KMS-11 (cell line): ENCODE data around the gene MIB1.
A peak's percentile ranks its signal among the peaks of the same experiment; 100 is the strongest.

Experiments
- H2AFZ ChIP-seq: fragments of 200-600 bp; sonication (generic); 2 replicates; pipeline ENCODE4 v1.6.1; 2016; ENCODE audit warnings: antibody characterized with exemption, mixed run types, low read depth
- H3K27ac ChIP-seq: fragments of 200-600 bp; sonication (generic); 2 replicates; pipeline ENCODE4 v1.6.1; 2016; ENCODE audit warnings: mild to moderate bottlenecking, mixed run types
- H3K27me3 ChIP-seq: fragments of 200-600 bp; sonication (generic); 2 replicates; pipeline ENCODE4 v1.6.1; 2017; ENCODE audit warnings: mild to moderate bottlenecking, low read depth, mixed run types, moderate library complexity; ENCODE audit not compliant: insufficient read depth
- H3K36me3 ChIP-seq: fragments of 200-600 bp; sonication (generic); 2 replicates; pipeline ENCODE4 v1.6.1; 2017; ENCODE audit warnings: mild to moderate bottlenecking, mixed run types; ENCODE audit not compliant: insufficient read depth
- H3K4me1 ChIP-seq: fragments of 200-600 bp; sonication (generic); 2 replicates; pipeline ENCODE4 v1.6.1; 2016; ENCODE audit warnings: mild to moderate bottlenecking, low read depth, mixed run types; ENCODE audit not compliant: poor library complexity, severe bottlenecking
- H3K4me2 ChIP-seq: fragments of 200-600 bp; sonication (generic); 2 replicates; pipeline ENCODE4 v1.7.0; 2016; ENCODE audit warnings: mild to moderate bottlenecking, mixed run types
- H3K4me3 ChIP-seq: fragments of 200-600 bp; sonication (generic); IDR thresholded peaks from 2 replicates; pipeline ENCODE4 v1.6.1; 2017; ENCODE audit warnings: low read depth, low read length, mixed read lengths; ENCODE audit not compliant: insufficient read depth
- H3K79me2 ChIP-seq: fragments of 200-600 bp; sonication (generic); 2 replicates; pipeline ENCODE4 v1.6.1; 2016; ENCODE audit warnings: low read depth, mixed run types; ENCODE audit not compliant: insufficient read depth
- H3K9ac ChIP-seq: fragments of 200-600 bp; sonication (generic); 2 replicates; pipeline ENCODE4 v1.6.1; 2016; ENCODE audit warnings: mild to moderate bottlenecking, mixed run types
- H4K20me1 ChIP-seq: fragments of 200-600 bp; sonication (generic); 2 replicates; pipeline ENCODE4 v1.6.1; 2016; ENCODE audit warnings: mild to moderate bottlenecking, mixed run types; ENCODE audit not compliant: insufficient read depth
- TF ChIP-seq, protein P1 (sequence below): fragments of 200-600 bp; sonication (generic); conservative IDR thresholded peaks from 2 replicates; pipeline ENCODE4 v1.6.1; 2017; ENCODE audit warnings: low read depth, mild to moderate bottlenecking, antibody characterized with exemption, low read length, moderate library complexity, mixed read lengths

Gene MIB1

GRCh38 chr18:21740538-21741311 lies at the start of gene MIB1:
MIB1 (plus strand) TSS chr18:21740792; CDS start chr18:21741584, 792 bp downstream.
- H3K79me2 ChIP-seq = peaks cover 42% of the 10 kb centered on the region
- H3K9ac ChIP-seq = peak within 1 kb of the TSS; percentile 81

DNA sequence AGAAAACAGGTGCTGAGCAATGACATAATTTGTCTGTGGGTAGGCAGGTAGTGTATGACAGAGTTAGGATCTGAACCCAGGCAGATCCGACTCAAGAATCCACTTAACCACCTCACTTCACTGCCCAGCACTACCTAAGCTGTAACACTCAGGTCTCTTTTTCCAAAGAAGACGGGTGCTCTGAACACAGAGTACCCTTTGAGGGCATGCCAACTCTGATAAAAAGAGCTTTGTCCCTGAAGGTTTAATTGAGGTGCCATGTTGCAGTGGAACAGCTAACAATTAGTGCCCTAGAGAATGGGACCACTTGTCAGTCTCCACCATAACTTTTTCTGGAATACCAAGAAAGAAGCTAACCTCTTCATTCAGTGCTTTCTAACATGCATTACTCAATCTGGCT lies 47.3 kb upstream of the MIB1 start:
- no peaks in the 10 kb centered on the region for H3K4me1 ChIP-seq
- H3K79me2 ChIP-seq = no peaks in the 10 kb centered on the region
- no peak overlapping the region for H2AFZ ChIP-seq
- H3K36me3 ChIP-seq = no peaks in the 10 kb centered on the region; the same call in 1 of the 2 replicates
- 0 out of 2 replicates have a peak, but pooled peaks cover 3% of the 10 kb centered on the region for H4K20me1 ChIP-seq
- TF ChIP-seq, protein P1, sequence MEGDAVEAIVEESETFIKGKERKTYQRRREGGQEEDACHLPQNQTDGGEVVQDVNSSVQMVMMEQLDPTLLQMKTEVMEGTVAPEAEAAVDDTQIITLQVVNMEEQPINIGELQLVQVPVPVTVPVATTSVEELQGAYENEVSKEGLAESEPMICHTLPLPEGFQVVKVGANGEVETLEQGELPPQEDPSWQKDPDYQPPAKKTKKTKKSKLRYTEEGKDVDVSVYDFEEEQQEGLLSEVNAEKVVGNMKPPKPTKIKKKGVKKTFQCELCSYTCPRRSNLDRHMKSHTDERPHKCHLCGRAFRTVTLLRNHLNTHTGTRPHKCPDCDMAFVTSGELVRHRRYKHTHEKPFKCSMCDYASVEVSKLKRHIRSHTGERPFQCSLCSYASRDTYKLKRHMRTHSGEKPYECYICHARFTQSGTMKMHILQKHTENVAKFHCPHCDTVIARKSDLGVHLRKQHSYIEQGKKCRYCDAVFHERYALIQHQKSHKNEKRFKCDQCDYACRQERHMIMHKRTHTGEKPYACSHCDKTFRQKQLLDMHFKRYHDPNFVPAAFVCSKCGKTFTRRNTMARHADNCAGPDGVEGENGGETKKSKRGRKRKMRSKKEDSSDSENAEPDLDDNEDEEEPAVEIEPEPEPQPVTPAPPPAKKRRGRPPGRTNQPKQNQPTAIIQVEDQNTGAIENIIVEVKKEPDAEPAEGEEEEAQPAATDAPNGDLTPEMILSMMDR = no peak
- no peak overlapping the region for H3K27ac ChIP-seq
- H3K27me3 ChIP-seq = no peaks in the 10 kb centered on the region
- no peak overlapping the region for H3K9ac ChIP-seq
- no peak overlapping the region for H3K4me3 ChIP-seq
- H3K4me2 ChIP-seq = no peak overlapping the region

More at GRCh38 chr18:21740538-21741311, at the start of gene MIB1:
- Histone ChIP-seq H3K4me1 (peaks cover 57% of the 10 kb centered on the region), H2AFZ (peak within 1 kb of the TSS; percentile 68), H3K4me2 (peak within 1 kb of the TSS; percentile 87), H3K4me3 (no peak within 1 kb of the TSS), H4K20me1 (no peaks in the 10 kb centered on the region), H3K36me3 (no peaks in the 10 kb centered on the region), H3K27me3 (no peaks in the 10 kb centered on the region), H3K27ac (peak within 1 kb of the TSS; percentile 85)
- TF ChIP-seq, protein P1 = no peak

GRCh38 chr18:21700528-21701075 lies 40.0 kb upstream of the MIB1 start:
- Histone ChIP-seq H3K27ac (no peak overlapping the region; the same call in 1 of the 2 replicates), H3K9ac (no peak overlapping the region), H3K4me2 (peak overlapping the region; percentile 78; the same call in 1 of the 2 replicates), H3K4me1 (peaks cover 41% of the 10 kb centered on the region), H3K79me2 (peaks cover 27% of the 10 kb centered on the region), H4K20me1 (no peaks in the 10 kb centered on the region), H3K4me3 (no peak overlapping the region), H2AFZ (no peak overlapping the region), H3K36me3 (peaks cover 12% of the 10 kb centered on the region; the same call in 1 of the 2 replicates), H3K27me3 (no peaks in the 10 kb centered on the region)
- TF ChIP-seq, protein P1 = no peak

DNA sequence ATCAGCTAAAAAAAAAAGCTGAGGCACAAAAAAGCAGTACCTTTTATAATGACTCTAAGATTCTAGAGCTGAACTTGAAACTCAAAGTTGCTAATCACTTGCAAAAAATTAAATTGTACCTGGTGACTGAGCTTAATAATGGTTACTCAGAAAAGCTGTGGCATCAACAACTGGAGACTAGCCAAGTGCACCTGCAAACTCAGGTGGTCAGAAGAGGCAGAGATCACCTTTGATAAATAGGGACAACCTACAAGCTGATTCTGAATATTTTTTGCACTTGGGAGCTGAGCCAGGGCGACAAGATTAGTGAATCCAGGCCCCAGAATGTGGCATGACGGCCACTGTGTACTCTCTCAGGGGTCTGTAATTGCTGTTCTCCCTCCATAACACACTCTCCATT lies 39.0 kb upstream of the MIB1 start:
- Histone ChIP-seq H3K79me2 (peaks cover 27% of the 10 kb centered on the region), H3K9ac (no peak overlapping the region)

More for the DNA sequence above, 39.0 kb upstream of the MIB1 start:
- H3K36me3 ChIP-seq = peaks cover 12% of the 10 kb centered on the region; the same call in 1 of the 2 replicates
- H3K4me2 ChIP-seq = peak overlapping the region; percentile 78
- no peaks in the 10 kb centered on the region for H3K27me3 ChIP-seq
- H3K4me3 ChIP-seq = no peak overlapping the region
- TF ChIP-seq, protein P1 = no peak
- H3K27ac ChIP-seq = peak overlapping the region; percentile 18; the same call in 1 of the 2 replicates
- peaks cover 45% of the 10 kb centered on the region for H3K4me1 ChIP-seq
- no peak overlapping the region for H2AFZ ChIP-seq
- no peaks in the 10 kb centered on the region for H4K20me1 ChIP-seq
